Memory B cell (primary cell): Measurements from ENCODE around the gene SORCS1.

ENCODE experiments used
- ATAC-seq: fragments of 150-1000 bp; cut with Tn5 transposase; 2 replicates; pipeline ENCODE4 v1.10.0; 2021; ENCODE audit warnings: low read depth, mild to moderate bottlenecking, moderate library complexity
- DNase-seq, 2 donors: peaks; one replicate each; pipeline ENCODE4 v3.0.0; 2022; ENCODE audit warnings: low spot score in 2 of 2
- H3K27ac Mint-ChIP-seq: one replicate; pipeline ENCODE4 v1.8.0; 2022; ENCODE audit warnings: mild to moderate bottlenecking, moderate library complexity, mixed read lengths
- H3K27me3 Mint-ChIP-seq: one replicate; pipeline ENCODE4 v1.8.0; 2022; ENCODE audit warnings: mixed read lengths
- H3K36me3 Mint-ChIP-seq: one replicate; pipeline ENCODE4 v1.8.0; 2022; ENCODE audit warnings: mild to moderate bottlenecking, mixed read lengths
- H3K4me1 Mint-ChIP-seq: one replicate; pipeline ENCODE4 v1.8.0; 2022; ENCODE audit warnings: mixed read lengths
- H3K4me3 Mint-ChIP-seq: one replicate; pipeline ENCODE4 v1.8.0; 2022; ENCODE audit warnings: mild to moderate bottlenecking, moderate library complexity, mixed read lengths
- H3K9me3 Mint-ChIP-seq: one replicate; pipeline ENCODE4 v1.8.0; 2022; ENCODE audit warnings: mixed read lengths

Gene SORCS1

DNA sequence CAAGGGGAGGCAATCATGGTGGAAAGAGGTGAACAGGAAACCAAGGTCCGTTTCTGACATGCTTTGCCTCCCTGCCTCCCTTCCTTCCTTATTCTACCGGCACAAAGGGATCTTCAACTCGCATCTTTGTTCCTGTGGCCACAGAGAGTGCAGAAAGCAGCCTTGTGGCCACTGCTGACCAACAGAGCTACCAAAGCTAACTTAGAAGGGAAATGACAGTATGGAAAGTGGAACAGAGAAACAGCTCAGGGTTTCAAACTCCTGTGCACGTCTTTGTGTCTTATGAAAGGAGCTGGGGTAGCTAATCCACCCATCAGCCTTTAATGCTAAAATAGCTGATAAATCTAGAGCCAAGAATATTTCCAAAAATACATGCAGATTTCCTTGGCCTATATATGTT is 588.0 kb downstream of the SORCS1 start:
- no peaks in the 10 kb centered on the region for H3K4me1 Mint-ChIP-seq
- no peaks in the 10 kb centered on the region for H3K9me3 Mint-ChIP-seq
- H3K27ac Mint-ChIP-seq, result no peak overlapping the region
- no peak for ATAC-seq
- no peak for DNase-seq
- no peak overlapping the region for H3K4me3 Mint-ChIP-seq
- no peaks in the 10 kb centered on the region for H3K27me3 Mint-ChIP-seq
- H3K36me3 Mint-ChIP-seq, result no peaks in the 10 kb centered on the region

- DNase-seq (no peak), ATAC-seq (no peak)
- Mint-ChIP-seq H3K27ac (no peak overlapping the region), H3K4me1 (no peaks in the 10 kb centered on the region), H3K4me3 (no peak overlapping the region), H3K9me3 (no peaks in the 10 kb centered on the region), H3K36me3 (no peaks in the 10 kb centered on the region), H3K27me3 (no peaks in the 10 kb centered on the region)
These were observed 591.4 kb downstream of the SORCS1 start for GRCh38 chr10:106573106-106573505.

GRCh38 chr10:106571192-106571946 is 593.1 kb downstream of the SORCS1 start:
- DNase-seq (no peak), ATAC-seq (no peak)
- no peaks in the 10 kb centered on the region for H3K36me3 Mint-ChIP-seq
- H3K4me1 Mint-ChIP-seq, result no peaks in the 10 kb centered on the region
- H3K27me3 Mint-ChIP-seq, result no peaks in the 10 kb centered on the region
- H3K9me3 Mint-ChIP-seq, result no peaks in the 10 kb centered on the region
- H3K4me3 Mint-ChIP-seq, result no peak overlapping the region
- H3K27ac Mint-ChIP-seq, result no peak overlapping the region

GRCh38 chr10:106570268-106570667 is 594.2 kb downstream of the SORCS1 start:
- ATAC-seq (no peak), DNase-seq (no peak)
- H3K4me3 Mint-ChIP-seq, result no peak overlapping the region
- H3K9me3 Mint-ChIP-seq, result peaks cover 1% of the 10 kb centered on the region
- no peaks in the 10 kb centered on the region for H3K27me3 Mint-ChIP-seq
- H3K4me1 Mint-ChIP-seq, result no peaks in the 10 kb centered on the region
- no peak overlapping the region for H3K27ac Mint-ChIP-seq
- no peaks in the 10 kb centered on the region for H3K36me3 Mint-ChIP-seq

- no peak overlapping the region for H3K27ac Mint-ChIP-seq
- peaks cover 1% of the 10 kb centered on the region for H3K9me3 Mint-ChIP-seq
- H3K4me1 Mint-ChIP-seq, result no peaks in the 10 kb centered on the region
- no peaks in the 10 kb centered on the region for H3K27me3 Mint-ChIP-seq
- ATAC-seq, result no peak
- no peak overlapping the region for H3K4me3 Mint-ChIP-seq
- H3K36me3 Mint-ChIP-seq, result no peaks in the 10 kb centered on the region
- DNase-seq, result no peak
These were observed 596.9 kb downstream of the SORCS1 start for GRCh38 chr10:106567629-106568028.

DNA sequence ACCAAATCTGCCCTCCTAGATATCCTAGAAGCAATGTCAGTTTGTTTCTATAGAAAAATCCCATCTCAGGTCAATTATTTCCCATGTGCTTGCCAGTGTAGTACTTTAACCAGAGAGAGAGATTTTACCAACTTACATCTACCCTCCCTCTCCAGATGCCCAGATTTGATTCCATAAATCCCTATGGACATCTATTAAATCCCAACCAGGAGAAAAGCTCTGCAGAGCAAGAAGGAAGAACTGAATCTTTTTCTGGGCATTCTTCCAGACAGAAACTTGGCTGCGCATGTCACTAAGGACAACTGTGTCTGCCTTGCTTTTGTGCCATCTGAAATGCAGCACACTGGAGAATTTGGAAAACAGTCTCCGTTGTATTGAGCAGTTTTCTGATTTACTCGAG is 597.6 kb downstream of the SORCS1 start:
- no peak for ATAC-seq
- H3K4me1 Mint-ChIP-seq, result no peaks in the 10 kb centered on the region
- peaks cover 2% of the 10 kb centered on the region for H3K9me3 Mint-ChIP-seq
- H3K27me3 Mint-ChIP-seq, result no peaks in the 10 kb centered on the region
- H3K4me3 Mint-ChIP-seq, result no peak overlapping the region
- no peak overlapping the region for H3K27ac Mint-ChIP-seq
- DNase-seq, result no peak
- H3K36me3 Mint-ChIP-seq, result no peaks in the 10 kb centered on the region

DNA sequence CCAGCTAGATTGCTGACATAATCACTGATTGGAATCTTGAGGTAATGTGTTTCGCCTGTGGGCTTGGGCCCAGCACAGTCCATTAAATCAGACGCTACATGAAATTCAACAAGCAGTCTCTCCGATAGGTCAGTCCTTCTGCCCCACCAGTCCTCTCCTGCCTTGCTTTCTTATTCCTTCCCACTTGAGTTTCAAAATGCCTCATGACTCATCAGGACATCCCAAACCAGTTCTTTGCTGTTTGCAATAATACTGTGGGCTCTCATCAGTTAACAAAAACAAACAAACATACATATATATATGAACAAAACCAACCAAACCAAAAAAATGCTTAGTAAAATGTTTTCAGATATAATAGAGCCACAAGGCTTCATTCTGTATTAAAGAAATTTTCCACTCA is 599.0 kb downstream of the SORCS1 start:
- Mint-ChIP-seq H3K9me3 (peaks cover 2% of the 10 kb centered on the region), H3K36me3 (no peaks in the 10 kb centered on the region), H3K4me3 (no peak overlapping the region), H3K27me3 (no peaks in the 10 kb centered on the region), H3K27ac (no peak overlapping the region), H3K4me1 (no peaks in the 10 kb centered on the region)
- ATAC-seq (no peak), DNase-seq (no peak)

GRCh38 chr10:106563384-106563783 is 601.1 kb downstream of the SORCS1 start:
- H3K4me1 Mint-ChIP-seq, result no peaks in the 10 kb centered on the region
- H3K9me3 Mint-ChIP-seq, result peaks cover 2% of the 10 kb centered on the region
- H3K27ac Mint-ChIP-seq, result no peak overlapping the region
- H3K4me3 Mint-ChIP-seq, result no peak overlapping the region
- H3K27me3 Mint-ChIP-seq, result no peaks in the 10 kb centered on the region
- no peak for DNase-seq
- no peak for ATAC-seq
- H3K36me3 Mint-ChIP-seq, result no peaks in the 10 kb centered on the region

GRCh38 chr10:106560925-106561640 is 603.4 kb downstream of the SORCS1 start:
- ATAC-seq (no peak), DNase-seq (no peak)
- H3K4me1 Mint-ChIP-seq, result no peaks in the 10 kb centered on the region
- H3K9me3 Mint-ChIP-seq, result peaks cover 6% of the 10 kb centered on the region
- H3K27ac Mint-ChIP-seq, result no peak overlapping the region
- peaks cover 2% of the 10 kb centered on the region for H3K27me3 Mint-ChIP-seq
- no peak overlapping the region for H3K4me3 Mint-ChIP-seq
- H3K36me3 Mint-ChIP-seq, result no peaks in the 10 kb centered on the region

- ATAC-seq (no peak), DNase-seq (no peak)
- H3K27ac Mint-ChIP-seq, result no peak overlapping the region
- H3K27me3 Mint-ChIP-seq, result peaks cover 2% of the 10 kb centered on the region
- no peak overlapping the region for H3K4me3 Mint-ChIP-seq
- peaks cover 5% of the 10 kb centered on the region for H3K9me3 Mint-ChIP-seq
- no peaks in the 10 kb centered on the region for H3K4me1 Mint-ChIP-seq
- H3K36me3 Mint-ChIP-seq, result no peaks in the 10 kb centered on the region
These were observed 605.1 kb downstream of the SORCS1 start for GRCh38 chr10:106559442-106559841.

DNA sequence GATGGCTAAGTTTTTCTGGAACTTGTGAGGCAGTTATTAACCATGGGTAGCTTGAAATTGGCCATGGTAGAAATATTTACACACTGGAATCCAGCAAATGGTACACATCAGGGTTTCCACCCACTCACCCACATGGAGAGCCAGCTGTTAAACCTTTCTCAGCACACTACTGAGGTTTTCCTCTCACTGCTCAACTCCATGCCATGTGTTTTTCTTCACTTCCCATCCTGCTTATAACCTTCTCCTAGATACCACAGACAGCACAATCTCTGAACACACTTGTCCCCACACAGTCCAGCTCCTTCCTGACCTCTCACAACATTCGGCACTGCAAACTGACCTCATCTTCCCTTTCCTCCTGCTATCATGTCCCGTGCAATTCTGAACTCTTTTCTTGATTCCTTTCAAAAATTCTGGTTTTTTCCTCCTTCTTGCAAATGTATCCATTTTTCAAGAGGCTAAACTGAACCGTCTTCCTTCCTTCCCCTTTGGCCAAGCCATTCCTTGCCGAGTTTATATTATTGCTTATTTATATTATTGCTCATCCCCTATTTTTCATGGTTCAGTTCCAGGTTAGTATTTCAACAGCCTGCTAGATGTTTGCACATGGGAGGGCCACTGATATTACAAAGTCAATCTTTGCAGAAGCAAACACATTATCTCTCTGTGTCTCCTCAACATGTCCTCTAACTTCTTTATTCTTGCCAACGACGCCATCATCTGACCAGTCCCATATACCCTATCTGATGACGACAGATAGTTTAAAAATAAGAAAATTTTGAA is 606.4 kb downstream of the SORCS1 start:
- H3K4me1 Mint-ChIP-seq, result no peaks in the 10 kb centered on the region
- no peaks in the 10 kb centered on the region for H3K36me3 Mint-ChIP-seq
- peaks cover 2% of the 10 kb centered on the region for H3K27me3 Mint-ChIP-seq
- no peak for ATAC-seq
- no peak overlapping the region for H3K27ac Mint-ChIP-seq
- DNase-seq, result no peak
- peaks cover 5% of the 10 kb centered on the region for H3K9me3 Mint-ChIP-seq
- H3K4me3 Mint-ChIP-seq, result no peak overlapping the region

DNA sequence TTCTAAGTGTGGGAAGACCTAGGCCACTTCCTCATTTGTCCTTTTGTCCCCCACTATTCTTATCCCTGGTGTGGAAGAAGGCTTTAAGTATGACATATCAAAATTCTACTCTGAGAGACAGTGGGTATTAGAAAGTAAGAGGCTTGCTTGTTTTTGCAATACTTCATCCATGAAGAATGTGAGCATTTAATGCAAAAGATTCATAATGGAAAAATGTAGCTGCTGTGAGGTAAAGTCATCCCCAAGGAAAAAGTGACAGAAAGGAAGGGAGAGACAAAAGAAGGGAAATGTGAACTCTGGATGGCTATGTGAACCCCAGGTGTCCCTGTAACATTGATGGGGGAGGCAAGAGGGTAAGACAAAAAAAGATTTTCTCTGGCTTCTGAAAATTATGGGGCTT is 607.5 kb downstream of the SORCS1 start:
- Mint-ChIP-seq H3K36me3 (no peaks in the 10 kb centered on the region), H3K27me3 (peaks cover 2% of the 10 kb centered on the region), H3K4me3 (no peak overlapping the region), H3K4me1 (no peaks in the 10 kb centered on the region), H3K27ac (no peak overlapping the region), H3K9me3 (peaks cover 4% of the 10 kb centered on the region)
- DNase-seq (no peak), ATAC-seq (no peak)

DNA sequence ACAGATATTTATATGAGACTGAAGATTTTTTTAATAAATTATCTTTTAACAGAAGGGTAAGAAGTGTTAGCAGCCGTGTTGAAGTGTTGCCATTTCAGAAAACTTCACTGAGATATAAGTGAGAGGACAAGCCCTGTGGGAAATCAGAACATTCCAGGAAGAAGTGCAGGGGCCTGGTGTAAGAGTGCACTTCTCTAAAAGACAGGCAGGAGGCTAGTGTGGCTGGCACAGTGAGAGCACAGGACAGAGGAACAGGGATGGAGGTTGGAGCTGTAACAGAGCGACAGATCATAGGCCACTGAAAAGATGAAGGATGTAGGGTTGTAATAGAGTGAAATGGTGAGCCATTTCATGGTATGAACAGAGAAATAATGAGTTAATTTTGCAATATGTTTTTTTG is 608.9 kb downstream of the SORCS1 start:
- Mint-ChIP-seq H3K4me1 (no peaks in the 10 kb centered on the region), H3K4me3 (no peak overlapping the region), H3K36me3 (no peaks in the 10 kb centered on the region), H3K27me3 (peaks cover 2% of the 10 kb centered on the region), H3K9me3 (peaks cover 4% of the 10 kb centered on the region), H3K27ac (no peak overlapping the region)
- DNase-seq (no peak), ATAC-seq (no peak)

DNA sequence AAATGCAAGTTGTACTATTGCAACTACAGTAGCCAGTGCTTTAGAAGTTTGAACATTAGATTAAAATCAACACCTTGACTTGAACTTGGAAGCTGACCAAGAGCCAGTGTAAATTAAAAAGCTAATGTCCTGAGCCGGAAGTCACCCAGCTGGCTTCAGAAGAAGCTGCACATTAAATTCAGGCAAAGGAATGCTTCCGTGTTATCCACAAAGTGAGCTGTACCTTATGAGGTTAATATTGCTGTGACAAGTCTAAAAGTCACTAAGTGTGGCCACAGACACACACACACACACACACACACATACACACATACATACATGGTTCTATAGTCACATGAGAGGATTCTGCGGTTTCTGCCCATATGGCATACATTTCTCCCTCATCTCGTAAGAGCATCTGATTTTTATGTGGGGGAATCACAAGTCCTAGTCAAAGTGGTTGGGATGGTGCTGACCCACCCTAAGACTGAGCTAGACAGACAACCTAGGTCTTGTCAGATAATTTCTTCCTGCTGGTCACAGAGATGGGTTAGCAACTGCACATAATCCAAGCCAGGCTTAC is 612.9 kb downstream of the SORCS1 start:
- no peak overlapping the region for H3K27ac Mint-ChIP-seq
- H3K9me3 Mint-ChIP-seq, result no peaks in the 10 kb centered on the region
- H3K36me3 Mint-ChIP-seq, result no peaks in the 10 kb centered on the region
- H3K4me1 Mint-ChIP-seq, result no peaks in the 10 kb centered on the region
- no peaks in the 10 kb centered on the region for H3K27me3 Mint-ChIP-seq
- ATAC-seq (no peak), DNase-seq (no peak)
- H3K4me3 Mint-ChIP-seq, result no peak overlapping the region
